ENCODE measurements around the gene CSF1R. TPM values are rescaled to one million over a fixed set of nuclear protein-coding genes. Genes with fewer than 3 reads are reported as not detected.
"Not testable (repeated sequence)": the region's sequence is repeated elsewhere in the genome, so short reads cannot be mapped to it uniquely, and the experiment has no call there.

CSF1R gene
- total RNA-seq, 1 experiment from 2014 or later, result 0.26 TPM

DNA sequence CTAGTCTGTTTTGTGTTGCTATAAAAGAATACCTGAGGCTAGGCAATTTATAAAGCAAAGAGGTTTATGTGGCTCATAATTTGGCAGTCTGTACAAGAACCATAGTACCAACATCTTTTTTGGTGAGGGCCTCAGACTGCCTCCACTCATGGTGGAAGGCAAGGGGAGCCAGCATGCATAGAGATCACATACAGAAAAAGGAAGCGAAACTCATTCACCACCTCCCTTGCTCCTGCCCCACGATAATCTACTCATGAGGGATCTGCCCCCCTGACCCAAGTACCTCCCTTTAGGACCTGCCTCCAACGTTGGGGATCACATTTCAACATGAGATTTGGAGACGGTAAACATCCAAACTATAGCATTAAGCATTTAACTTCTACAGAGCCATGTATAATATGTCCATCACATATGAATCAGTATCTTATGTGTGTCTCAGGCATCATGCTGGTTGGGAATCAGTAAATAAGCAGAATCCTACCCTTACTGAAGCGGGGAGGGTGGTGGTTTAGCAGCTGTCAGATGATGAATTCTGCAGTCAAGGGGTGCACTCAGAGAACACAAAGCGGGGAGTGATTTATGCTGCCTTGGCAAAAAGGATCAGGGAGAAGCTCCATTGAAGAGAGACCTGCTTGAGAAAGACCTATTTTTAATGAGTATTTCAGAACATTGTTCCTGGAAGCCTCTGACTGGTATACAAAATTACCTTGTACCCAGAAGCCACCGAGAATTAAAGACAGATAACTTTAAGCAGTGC, 51.0 kb downstream of the CSF1R start:
- no peak overlapping the region for H3K4me3 ChIP-seq
- H3K9me3 ChIP-seq, result no peaks in the 10 kb centered on the region
- H3K36me3 ChIP-seq, result peaks cover 90% of the 10 kb centered on the region
- no peak for DNase-seq
- H3K27me3 ChIP-seq, result no peaks in the 10 kb centered on the region

DNA sequence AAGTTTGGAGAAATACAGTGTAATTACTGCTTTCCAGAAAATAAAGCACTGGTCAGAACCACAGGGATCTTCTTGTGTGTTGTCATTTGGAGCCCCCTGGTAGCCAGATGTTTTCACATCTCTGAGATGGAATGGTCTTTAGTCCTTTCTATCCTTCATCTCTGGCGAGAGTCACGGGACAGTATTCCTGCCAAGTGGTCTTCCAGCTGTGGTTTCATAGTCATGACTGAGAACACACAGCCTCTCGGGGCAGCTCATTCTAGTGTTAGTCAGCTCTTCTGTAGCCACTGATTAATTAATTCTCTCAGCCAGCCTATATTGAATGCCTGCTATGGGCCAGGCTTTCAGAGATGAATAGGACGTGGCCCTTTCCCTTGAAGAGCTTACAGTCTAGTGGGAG, 51.7 kb downstream of the CSF1R start:
- peak; percentile 74 for DNase-seq
- no peaks in the 10 kb centered on the region for H3K9me3 ChIP-seq
- no peak overlapping the region for H3K4me3 ChIP-seq
- H3K27me3 ChIP-seq, result no peaks in the 10 kb centered on the region
- H3K36me3 ChIP-seq, result peaks cover 90% of the 10 kb centered on the region

- Histone ChIP-seq H3K27me3 (no peaks in the 10 kb centered on the region), H3K4me3 (no peak overlapping the region), H3K9me3 (no peaks in the 10 kb centered on the region), H3K36me3 (peaks cover 91% of the 10 kb centered on the region)
- DNase-seq, result no peak
Observed at GRCh38 chr5:150033334-150033733, 53.0 kb downstream of the CSF1R start.

DNA sequence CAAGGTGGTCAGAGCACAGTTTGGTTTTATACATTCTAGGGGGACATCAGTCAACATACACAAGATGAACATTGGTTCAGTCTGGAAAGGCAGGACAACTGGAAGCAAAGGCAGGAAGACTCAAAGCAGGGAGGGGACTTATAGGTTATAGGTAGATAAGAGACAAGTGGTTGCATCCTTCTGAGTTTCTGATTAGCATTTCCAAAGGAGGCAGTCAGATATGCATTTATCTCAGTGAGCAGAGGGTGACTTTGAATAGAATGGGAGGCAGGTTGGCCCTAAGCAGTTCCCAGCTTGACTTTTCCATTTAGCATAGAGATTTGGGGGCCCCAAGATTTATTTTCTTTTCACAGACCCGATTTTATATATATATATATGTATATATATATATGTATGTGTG, 58.3 kb downstream of the CSF1R start:
- DNase-seq, H3K27me3 ChIP-seq, H3K9me3 ChIP-seq, H3K4me3 ChIP-seq: not testable (repeated sequence)
- peaks cover 95% of the 10 kb centered on the region for H3K36me3 ChIP-seq

- H3K36me3 ChIP-seq, result peaks cover 85% of the 10 kb centered on the region
Observed at GRCh38 chr5:150026682-150027172, 59.6 kb downstream of the CSF1R start.

DNA sequence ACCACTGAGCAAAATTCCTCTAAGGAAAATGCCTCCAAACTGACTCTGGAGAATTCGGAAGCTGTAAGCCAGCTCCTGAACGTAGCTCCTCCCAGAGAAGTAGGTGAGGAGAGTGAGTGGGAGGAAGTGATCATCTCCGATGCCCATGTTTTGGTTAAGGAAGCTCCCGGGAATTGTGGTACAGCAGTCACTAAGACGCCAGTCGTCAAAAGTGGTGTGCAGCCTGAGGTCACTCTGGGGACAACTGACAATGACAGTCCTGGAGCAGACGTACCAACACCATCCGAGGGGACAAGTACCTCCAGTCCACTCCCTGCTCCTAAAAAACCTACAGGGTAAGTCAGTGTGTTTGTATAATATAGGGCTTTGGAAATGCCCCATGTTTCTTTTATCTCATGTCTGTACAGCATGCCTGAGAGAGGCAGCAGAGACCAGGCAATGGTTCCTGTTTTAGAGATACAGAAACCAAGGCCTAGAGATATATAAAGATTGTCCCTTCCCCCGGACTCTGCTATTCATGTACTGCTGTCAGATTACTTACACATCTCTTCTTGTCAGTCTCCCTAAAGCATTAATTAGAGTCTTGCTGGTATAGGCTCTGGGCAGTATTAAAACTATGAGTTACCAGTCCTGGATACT, 61.9 kb downstream of the CSF1R start:
- Histone ChIP-seq H3K9me3 (no peaks in the 10 kb centered on the region), H3K27me3 (no peaks in the 10 kb centered on the region), H3K4me3 (no peak overlapping the region), H3K36me3 (peaks cover 85% of the 10 kb centered on the region)
- no peak for DNase-seq

More at GRCh38 chr5:150026682-150027172, 59.6 kb downstream of the CSF1R start:
- no peak for DNase-seq
- Histone ChIP-seq H3K4me3 (no peak overlapping the region), H3K9me3 (no peaks in the 10 kb centered on the region), H3K27me3 (no peaks in the 10 kb centered on the region)

- no peak for DNase-seq
- H3K9me3 ChIP-seq, result no peaks in the 10 kb centered on the region
- no peak overlapping the region for H3K4me3 ChIP-seq
- H3K27me3 ChIP-seq, result no peaks in the 10 kb centered on the region
- H3K36me3 ChIP-seq, result peaks cover 89% of the 10 kb centered on the region
Observed at GRCh38 chr5:150023136-150023535, 63.2 kb downstream of the CSF1R start.

DNA sequence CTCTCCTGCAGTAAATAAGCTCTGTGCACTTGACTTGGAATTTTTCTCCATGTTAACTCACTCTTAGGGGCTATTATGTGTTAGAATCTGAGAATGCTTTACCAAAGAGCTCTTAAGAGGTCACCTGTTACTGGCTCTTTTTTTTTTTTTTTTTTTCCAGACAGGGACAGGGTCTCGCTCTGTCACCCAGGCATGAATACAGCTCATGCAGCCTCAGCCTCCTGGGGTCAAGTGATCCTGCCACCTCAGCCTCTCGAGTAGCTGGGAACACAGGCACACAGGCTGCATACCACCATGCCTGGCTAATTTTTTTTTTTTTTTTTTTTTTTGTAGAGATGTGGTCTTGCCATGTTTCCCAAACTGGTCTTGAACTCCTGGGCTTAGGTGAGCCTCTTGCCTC, 63.7 kb downstream of the CSF1R start:
- H3K27me3 ChIP-seq, result no peaks in the 10 kb centered on the region
- no peak for DNase-seq
- H3K36me3 ChIP-seq, result peaks cover 87% of the 10 kb centered on the region
- no peaks in the 10 kb centered on the region for H3K9me3 ChIP-seq
- no peak overlapping the region for H3K4me3 ChIP-seq

- Histone ChIP-seq H3K36me3 (peaks cover 82% of the 10 kb centered on the region), H3K9me3 (no peaks in the 10 kb centered on the region), H3K4me3 (no peak overlapping the region), H3K27me3 (no peaks in the 10 kb centered on the region)
- peak; percentile 79 for DNase-seq
Observed at GRCh38 chr5:150022158-150022531, 64.2 kb downstream of the CSF1R start.

DNA sequence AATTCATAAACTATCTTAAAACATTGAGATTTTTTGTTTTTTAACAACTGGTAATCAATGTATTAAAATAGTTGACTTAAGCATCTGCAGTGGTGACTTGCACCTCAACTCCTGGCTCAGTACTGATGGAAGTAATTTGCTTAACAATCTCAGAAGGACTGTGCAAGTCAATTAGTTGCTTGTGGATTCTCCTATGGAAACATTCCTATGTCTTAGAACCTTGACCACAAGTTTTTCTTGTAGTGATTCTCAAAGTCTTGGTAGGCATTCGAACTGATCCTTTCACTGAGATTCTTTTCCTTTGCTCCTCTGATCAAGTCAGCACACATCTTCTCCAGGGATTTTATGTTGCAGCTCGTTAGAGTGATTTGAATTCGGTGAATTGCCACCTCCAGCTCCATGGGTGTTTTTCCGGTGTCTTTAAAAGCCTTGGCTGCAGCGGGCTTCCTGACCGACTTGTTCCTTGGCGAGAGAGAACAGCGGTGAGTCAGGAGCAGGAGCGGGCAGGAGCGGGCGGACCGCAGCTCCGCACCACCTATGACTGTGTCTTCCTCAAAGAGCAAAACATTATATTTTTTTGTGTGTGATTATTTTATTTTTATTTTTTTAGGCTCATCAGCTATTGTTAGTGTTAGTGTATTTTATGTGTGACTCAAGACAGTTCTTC, 64.7 kb downstream of the CSF1R start:
- peak; percentile 69 for DNase-seq
- Histone ChIP-seq H3K27me3 (no peaks in the 10 kb centered on the region), H3K36me3 (peaks cover 82% of the 10 kb centered on the region), H3K9me3 (peaks cover 2% of the 10 kb centered on the region), H3K4me3 (no peak overlapping the region)

DNA sequence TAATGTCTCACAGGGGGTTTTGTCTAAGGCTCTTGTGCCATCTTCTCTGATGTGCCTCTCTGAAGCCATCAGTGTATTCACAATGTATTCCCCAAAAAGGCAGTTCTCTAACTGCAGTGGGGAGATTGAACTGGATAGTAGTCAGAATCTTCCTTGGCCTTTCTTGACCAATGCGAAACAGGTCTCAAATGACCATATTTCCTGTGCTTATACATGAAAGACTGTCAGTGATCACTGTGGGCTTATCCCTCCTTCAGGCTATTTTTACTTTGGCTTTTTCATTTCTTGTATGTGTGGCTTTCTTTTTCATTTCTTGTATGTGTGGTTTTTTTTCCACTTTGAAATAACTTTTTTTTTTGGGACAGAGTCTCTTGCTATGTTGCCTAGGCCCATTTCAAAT, 66.1 kb downstream of the CSF1R start:
- H3K4me3 ChIP-seq, result no peak overlapping the region
- H3K36me3 ChIP-seq, result peaks cover 83% of the 10 kb centered on the region
- DNase-seq, result no peak
- H3K27me3 ChIP-seq, result no peaks in the 10 kb centered on the region
- H3K9me3 ChIP-seq, result peaks cover 14% of the 10 kb centered on the region

DNA sequence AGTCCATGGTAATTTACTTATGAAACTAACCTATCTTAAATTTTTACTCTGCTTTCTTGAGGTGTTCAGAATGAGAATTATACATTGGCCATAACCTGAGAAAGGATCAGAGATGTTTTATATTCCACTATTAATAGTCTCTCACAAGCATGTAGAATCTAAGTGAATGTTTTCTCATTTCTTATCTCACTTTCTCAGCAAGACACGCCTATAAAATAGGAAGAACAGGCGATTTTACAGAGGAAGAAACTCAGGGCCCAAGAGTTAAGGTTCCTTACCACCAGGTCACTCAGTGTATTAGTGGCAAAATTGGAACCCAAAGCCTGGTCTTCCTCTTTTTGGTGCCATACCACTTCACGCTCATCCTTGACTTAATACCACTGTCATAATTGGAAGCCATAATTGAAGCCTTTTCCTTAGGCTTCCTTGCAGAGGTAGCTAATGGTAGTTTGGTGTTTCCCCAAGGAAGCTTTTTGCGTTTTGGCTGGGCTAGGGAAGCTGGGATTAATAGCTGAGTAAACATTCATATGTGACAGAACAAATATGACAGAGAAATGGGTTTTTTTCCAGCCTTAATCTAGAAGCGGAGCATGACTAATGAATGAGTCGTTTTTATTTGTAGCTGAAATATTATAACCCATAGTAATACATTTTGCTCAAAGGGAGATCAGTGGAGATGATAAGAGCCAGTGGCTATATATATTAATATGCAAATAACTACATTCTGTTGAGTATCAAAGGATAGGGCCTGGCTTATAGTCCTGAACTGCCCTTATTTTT, 68.9 kb downstream of the CSF1R start:
- Histone ChIP-seq H3K27me3 (no peaks in the 10 kb centered on the region), H3K4me3 (no peak overlapping the region), H3K9me3 (peaks cover 30% of the 10 kb centered on the region), H3K36me3 (peaks cover 88% of the 10 kb centered on the region)
- DNase-seq, result peak; percentile 56

DNA sequence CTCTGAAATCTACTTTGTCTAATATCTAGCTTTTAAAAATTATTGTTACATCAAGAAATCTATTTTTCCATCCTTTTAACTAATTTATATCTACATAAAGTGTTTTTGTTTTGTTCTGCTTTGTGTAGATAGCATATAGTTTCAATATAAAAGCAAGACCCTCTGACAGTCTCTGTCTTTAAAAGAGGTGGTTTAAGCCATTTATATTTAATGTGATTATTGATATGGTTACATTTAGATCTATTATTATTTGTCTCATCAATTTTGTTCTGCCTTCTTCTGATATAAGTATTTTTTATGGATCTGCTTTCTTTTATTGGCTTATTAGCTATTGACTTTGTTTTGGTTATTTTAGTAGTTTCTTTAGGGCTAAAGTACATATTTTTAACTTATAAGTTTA, 69.8 kb downstream of the CSF1R start:
- Histone ChIP-seq H3K36me3 (peaks cover 93% of the 10 kb centered on the region), H3K27me3 (no peaks in the 10 kb centered on the region), H3K9me3 (peaks cover 30% of the 10 kb centered on the region), H3K4me3 (no peak overlapping the region)
- DNase-seq, result no peak

- DNase-seq, result no peak
- peaks cover 30% of the 10 kb centered on the region for H3K9me3 ChIP-seq
- no peak overlapping the region for H3K4me3 ChIP-seq
- no peaks in the 10 kb centered on the region for H3K27me3 ChIP-seq
- H3K36me3 ChIP-seq, result peaks cover 91% of the 10 kb centered on the region
Observed at GRCh38 chr5:150015415-150015814, 70.9 kb downstream of the CSF1R start.

DNA sequence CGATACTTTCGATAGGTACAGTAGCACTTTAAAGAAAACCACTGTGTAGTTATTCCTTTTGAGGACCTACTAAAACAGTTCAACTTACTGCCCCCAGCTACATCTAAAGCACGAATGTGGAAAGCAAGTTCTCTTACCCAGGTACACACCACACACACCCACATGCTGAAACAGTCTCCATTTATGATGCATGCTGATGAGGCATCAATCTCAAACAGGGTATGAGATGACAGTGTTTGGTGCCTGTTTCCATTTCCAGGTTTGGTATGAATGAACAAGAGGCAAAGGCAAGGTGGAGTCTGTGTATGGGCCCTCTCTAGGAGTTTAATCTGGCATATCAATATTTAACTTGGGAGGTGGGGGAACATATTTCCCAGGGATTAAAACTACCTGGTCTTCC, 71.9 kb downstream of the CSF1R start:
- peaks cover 91% of the 10 kb centered on the region for H3K36me3 ChIP-seq
- H3K9me3 ChIP-seq, result peaks cover 30% of the 10 kb centered on the region
- no peak for DNase-seq
- no peaks in the 10 kb centered on the region for H3K27me3 ChIP-seq
- H3K4me3 ChIP-seq, result no peak overlapping the region

GRCh38 chr5:150013931-150014330, 72.4 kb downstream of the CSF1R start:
- Histone ChIP-seq H3K36me3 (peaks cover 91% of the 10 kb centered on the region), H3K4me3 (no peak overlapping the region), H3K27me3 (no peaks in the 10 kb centered on the region), H3K9me3 (peaks cover 30% of the 10 kb centered on the region)
- DNase-seq, result no peak
